Osteoblast (primary cell): ENCODE data around the gene GLA. TPM values are rescaled to one million over a fixed set of nuclear protein-coding genes. Genes with fewer than 3 reads are reported as not detected.

Experiments
- DNase-seq: peaks from one replicate; pipeline ENCODE4 v3.0.0; 2011; ENCODE audit warnings: low spot score, mixed read lengths; ENCODE audit not compliant: insufficient read length; ENCODE audit errors: missing footprints
- H2AFZ ChIP-seq: 2 replicates; pipeline ENCODE4 v1.6.0; 2011; ENCODE audit warnings: mild to moderate bottlenecking, low read length
- H3K27ac ChIP-seq: 2 replicates; pipeline ENCODE4 v1.5.1; 2011; ENCODE audit warnings: mild to moderate bottlenecking, low read depth, low read length, moderate library complexity
- H3K27me3 ChIP-seq: 2 replicates; pipeline ENCODE4 v1.6.0; 2012; ENCODE audit warnings: mild to moderate bottlenecking, control low read depth, inconsistent platforms, low read length, moderate library complexity; ENCODE audit not compliant: insufficient read depth
- H3K36me3 ChIP-seq: 2 replicates; pipeline ENCODE4 v1.5.1; 2011; ENCODE audit warnings: mild to moderate bottlenecking, low read length, control low read depth, moderate library complexity; ENCODE audit not compliant: insufficient read depth
- H3K4me1 ChIP-seq: 2 replicates; pipeline ENCODE4 v1.5.1; 2011; ENCODE audit warnings: mild to moderate bottlenecking, low read length, control low read depth, moderate library complexity; ENCODE audit not compliant: insufficient read depth
- H3K4me2 ChIP-seq: 2 replicates; pipeline ENCODE4 v1.6.0; 2011; ENCODE audit warnings: mild to moderate bottlenecking, low read length; ENCODE audit not compliant: insufficient read depth
- H3K4me3 ChIP-seq: fragments of 200-600 bp; sonication (generic); 3 replicates; pipeline ENCODE4 v1.5.1; 2012; ENCODE audit warnings: mild to moderate bottlenecking, low read length, inconsistent platforms; ENCODE audit not compliant: insufficient read depth
- H3K79me2 ChIP-seq: 2 replicates; pipeline ENCODE4 v1.6.0; 2012; ENCODE audit warnings: mild to moderate bottlenecking, low read length, control low read depth, inconsistent platforms; ENCODE audit not compliant: insufficient read depth
- H3K9me3 ChIP-seq: 2 replicates; pipeline ENCODE4 v1.5.1; 2011; ENCODE audit warnings: low read depth, low read length, control low read depth
- H4K20me1 ChIP-seq: 2 replicates; pipeline ENCODE4 v1.6.0; 2012; ENCODE audit warnings: mild to moderate bottlenecking, low read length, control low read depth; ENCODE audit not compliant: insufficient read depth
- total RNA-seq: library from RNA; depleted of rRNA; stranded (reverse); fragments of >200 nt; gene quantifications from 2 replicates; pipeline ENCODE4 v1.2.3, GENCODE V29; 2012
- TF ChIP-seq, protein P1 (sequence below): IDR thresholded peaks from 2 replicates; pipeline ENCODE4 v1.5.1; 2011; ENCODE audit warnings: mild to moderate bottlenecking, low read depth, low read length, moderate library complexity; ENCODE audit errors: extremely low read depth

Gene GLA
- total RNA-seq, 1 donor = 22.8 TPM

GRCh38 chrX:101398694-101399093 is 9.0 kb downstream of the GLA start:
- Histone ChIP-seq H3K4me3 (no peak overlapping the region), H3K27me3 (no peaks in the 10 kb centered on the region), H3K4me1 (no peaks in the 10 kb centered on the region), H4K20me1 (no peaks in the 10 kb centered on the region), H2AFZ (no peak overlapping the region), H3K79me2 (no peaks in the 10 kb centered on the region), H3K36me3 (peaks cover 13% of the 10 kb centered on the region), H3K27ac (no peak overlapping the region), H3K4me2 (no peak overlapping the region), H3K9me3 (no peaks in the 10 kb centered on the region)
- DNase-seq = no peak
- TF ChIP-seq, protein P1, sequence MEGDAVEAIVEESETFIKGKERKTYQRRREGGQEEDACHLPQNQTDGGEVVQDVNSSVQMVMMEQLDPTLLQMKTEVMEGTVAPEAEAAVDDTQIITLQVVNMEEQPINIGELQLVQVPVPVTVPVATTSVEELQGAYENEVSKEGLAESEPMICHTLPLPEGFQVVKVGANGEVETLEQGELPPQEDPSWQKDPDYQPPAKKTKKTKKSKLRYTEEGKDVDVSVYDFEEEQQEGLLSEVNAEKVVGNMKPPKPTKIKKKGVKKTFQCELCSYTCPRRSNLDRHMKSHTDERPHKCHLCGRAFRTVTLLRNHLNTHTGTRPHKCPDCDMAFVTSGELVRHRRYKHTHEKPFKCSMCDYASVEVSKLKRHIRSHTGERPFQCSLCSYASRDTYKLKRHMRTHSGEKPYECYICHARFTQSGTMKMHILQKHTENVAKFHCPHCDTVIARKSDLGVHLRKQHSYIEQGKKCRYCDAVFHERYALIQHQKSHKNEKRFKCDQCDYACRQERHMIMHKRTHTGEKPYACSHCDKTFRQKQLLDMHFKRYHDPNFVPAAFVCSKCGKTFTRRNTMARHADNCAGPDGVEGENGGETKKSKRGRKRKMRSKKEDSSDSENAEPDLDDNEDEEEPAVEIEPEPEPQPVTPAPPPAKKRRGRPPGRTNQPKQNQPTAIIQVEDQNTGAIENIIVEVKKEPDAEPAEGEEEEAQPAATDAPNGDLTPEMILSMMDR = no peak

DNA sequence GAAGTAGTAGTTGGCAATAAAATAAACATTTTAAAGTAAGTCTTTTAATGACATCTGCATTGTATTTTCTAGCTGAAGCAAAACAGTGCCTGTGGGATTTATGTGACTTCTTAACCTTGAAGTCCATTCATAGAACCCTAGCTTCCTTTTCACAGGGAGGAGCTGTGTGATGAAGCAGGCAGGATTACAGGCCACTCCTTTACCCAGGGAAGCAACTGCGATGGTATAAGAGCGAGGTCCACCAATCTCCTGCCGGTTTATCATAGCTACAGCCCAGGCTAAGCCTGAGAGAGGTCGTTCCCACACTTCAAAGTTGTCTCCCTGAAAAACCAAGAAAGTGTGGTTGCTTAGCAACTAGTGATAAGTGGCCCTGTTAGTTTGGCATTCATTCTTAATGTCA is 9.9 kb downstream of the GLA start:
- Histone ChIP-seq H3K27ac (no peak overlapping the region), H3K9me3 (no peaks in the 10 kb centered on the region), H4K20me1 (peaks cover 2% of the 10 kb centered on the region), H3K36me3 (peaks cover 20% of the 10 kb centered on the region), H3K27me3 (no peaks in the 10 kb centered on the region), H3K4me1 (peaks cover 2% of the 10 kb centered on the region), H3K4me2 (no peak overlapping the region), H2AFZ (no peak overlapping the region), H3K4me3 (no peak overlapping the region), H3K79me2 (peaks cover 2% of the 10 kb centered on the region)
- no peak for DNase-seq
- TF ChIP-seq, protein P1 = no peak

DNA sequence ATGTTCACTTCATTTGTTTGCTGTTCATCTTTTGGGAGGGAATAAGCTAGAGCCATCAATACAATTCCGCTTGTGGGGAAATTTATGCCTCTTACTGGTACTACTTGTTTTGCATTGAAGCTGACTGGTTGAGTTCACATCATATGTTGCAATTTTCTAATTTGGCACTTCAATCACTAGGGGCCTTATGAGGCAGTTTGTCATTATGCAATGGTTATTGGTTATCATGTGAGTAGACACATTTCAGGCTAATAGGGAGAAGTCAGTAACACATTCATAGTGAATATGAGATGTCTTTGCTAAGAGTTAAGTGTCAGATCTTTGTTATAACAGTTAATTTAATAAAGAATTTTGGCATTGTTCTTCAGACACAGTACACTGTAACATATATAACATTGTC is 11.9 kb downstream of the GLA start:
- Histone ChIP-seq H3K4me3 (no peak overlapping the region), H3K79me2 (peaks cover 17% of the 10 kb centered on the region), H3K36me3 (peaks cover 33% of the 10 kb centered on the region), H3K9me3 (no peaks in the 10 kb centered on the region), H3K4me1 (peaks cover 14% of the 10 kb centered on the region), H2AFZ (no peak overlapping the region), H3K27me3 (no peaks in the 10 kb centered on the region), H3K4me2 (no peak overlapping the region), H3K27ac (no peak overlapping the region), H4K20me1 (peaks cover 11% of the 10 kb centered on the region)
- TF ChIP-seq, protein P1 = no peak
- no peak for DNase-seq

DNA sequence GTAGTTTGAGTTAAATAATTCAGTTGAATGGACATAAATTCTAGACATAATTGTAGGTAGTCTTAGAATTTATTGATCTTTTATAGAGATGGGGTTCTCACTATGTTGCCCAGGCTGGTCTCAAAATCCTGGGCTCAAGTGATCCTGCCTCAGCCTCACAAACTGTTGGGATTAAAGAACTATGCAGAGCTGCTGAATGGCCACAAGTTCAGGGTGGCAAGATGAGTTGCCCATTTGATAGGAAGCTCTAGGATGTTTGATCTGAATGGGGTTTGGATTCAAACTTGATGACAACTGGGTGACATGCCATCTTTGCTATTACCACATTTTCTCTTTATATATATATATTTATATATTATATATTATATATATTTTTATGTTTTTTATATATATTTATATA is 13.4 kb downstream of the GLA start:
- H4K20me1 ChIP-seq = peaks cover 11% of the 10 kb centered on the region
- DNase-seq = no peak
- H2AFZ ChIP-seq = no peak overlapping the region
- no peaks in the 10 kb centered on the region for H3K27me3 ChIP-seq
- no peak overlapping the region for H3K4me3 ChIP-seq
- H3K36me3 ChIP-seq = peaks cover 33% of the 10 kb centered on the region
- no peak overlapping the region for H3K4me2 ChIP-seq
- TF ChIP-seq, protein P1 = no peak
- H3K27ac ChIP-seq = no peak overlapping the region
- no peaks in the 10 kb centered on the region for H3K9me3 ChIP-seq
- peaks cover 17% of the 10 kb centered on the region for H3K79me2 ChIP-seq
- H3K4me1 ChIP-seq = peaks cover 14% of the 10 kb centered on the region
